ENCODE data around the gene TBC1D22A.

DNA sequence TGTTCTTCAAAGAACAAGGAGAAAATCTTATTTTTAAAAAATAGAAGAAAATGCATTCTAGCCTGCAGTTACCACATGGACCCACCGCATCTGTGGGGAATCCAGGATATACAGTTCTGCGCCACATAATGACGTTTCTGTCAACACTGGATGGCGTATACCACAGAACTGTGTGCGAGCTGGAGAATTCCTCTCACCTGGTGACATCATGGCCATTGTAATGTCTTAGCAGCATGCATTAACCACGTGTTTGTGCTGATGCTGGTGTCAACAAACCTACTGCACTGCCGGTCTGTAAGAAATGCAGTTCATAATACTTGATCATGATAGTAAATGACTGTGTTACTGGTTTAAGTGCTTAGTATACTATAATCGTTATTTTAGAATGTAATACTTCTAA, 174.7 kb downstream of the TBC1D22A start:
- TF ChIP-seq, protein P1, sequence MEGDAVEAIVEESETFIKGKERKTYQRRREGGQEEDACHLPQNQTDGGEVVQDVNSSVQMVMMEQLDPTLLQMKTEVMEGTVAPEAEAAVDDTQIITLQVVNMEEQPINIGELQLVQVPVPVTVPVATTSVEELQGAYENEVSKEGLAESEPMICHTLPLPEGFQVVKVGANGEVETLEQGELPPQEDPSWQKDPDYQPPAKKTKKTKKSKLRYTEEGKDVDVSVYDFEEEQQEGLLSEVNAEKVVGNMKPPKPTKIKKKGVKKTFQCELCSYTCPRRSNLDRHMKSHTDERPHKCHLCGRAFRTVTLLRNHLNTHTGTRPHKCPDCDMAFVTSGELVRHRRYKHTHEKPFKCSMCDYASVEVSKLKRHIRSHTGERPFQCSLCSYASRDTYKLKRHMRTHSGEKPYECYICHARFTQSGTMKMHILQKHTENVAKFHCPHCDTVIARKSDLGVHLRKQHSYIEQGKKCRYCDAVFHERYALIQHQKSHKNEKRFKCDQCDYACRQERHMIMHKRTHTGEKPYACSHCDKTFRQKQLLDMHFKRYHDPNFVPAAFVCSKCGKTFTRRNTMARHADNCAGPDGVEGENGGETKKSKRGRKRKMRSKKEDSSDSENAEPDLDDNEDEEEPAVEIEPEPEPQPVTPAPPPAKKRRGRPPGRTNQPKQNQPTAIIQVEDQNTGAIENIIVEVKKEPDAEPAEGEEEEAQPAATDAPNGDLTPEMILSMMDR (IDR thresholded peaks at IDR 0.05) = no peak
- TF ChIP-seq POLR2AphosphoS5 (IDR thresholded peaks at IDR 0.05) = no peak

All from gastroesophageal sphincter (tissue), 3 donors.